GM12878 (cell line): ENCODE measurements around the gene LRP5. TPM values are rescaled to one million over a fixed set of nuclear protein-coding genes. Genes with fewer than 3 reads are reported as not detected.

Source experiments
- ATAC-seq: fragments of 200-7000 bp; cut with Tn5 transposase; 3 replicates; pipeline ENCODE4 v1.9.1; 2020; ENCODE audit warnings: mild to moderate bottlenecking, moderate library complexity
- BruUV-seq: library from RNA; stranded (reverse); fragments of 400-500 nt; replicated peaks from 2 replicates; lab custom pipeline; 2021; lab: Mats Ljungman, UMichigan
- CTCF ChIA-PET: fragments of 300-600 bp; sonication (Branson Sonifier 250); formaldehyde crosslinking; extraction: SDS; loops from one replicate; lab custom pipeline; 2021; ENCODE audit warnings: inconsistent platforms; lab: Yijun Ruan, JAX
- POLR2A ChIA-PET: fragments of 350-600 bp; formaldehyde crosslinking; extraction: SDS; loops from one replicate; lab custom pipeline; 2021; ENCODE audit warnings: inconsistent platforms; lab: Charles Lee
- RAD21 ChIA-PET: fragments of 300-600 bp; sonication (Branson Sonifier 250); formaldehyde crosslinking; loops from one replicate; lab custom pipeline; 2023; ENCODE audit warnings: antibody characterized with exemption; ENCODE audit not compliant: unreplicated experiment; lab: Charles Lee
- SMC1A ChIA-PET: fragments of 300-600 bp; sonication (Branson Sonifier 250); formaldehyde crosslinking; loops from one replicate; lab custom pipeline; 2023; ENCODE audit not compliant: unreplicated experiment, uncharacterized antibody; lab: Charles Lee
- DNase-seq: peaks from one replicate; pipeline ENCODE4 v3.0.0-alpha.2; 2011; ENCODE audit warnings: low read depth, low spot score
- FAIRE-seq: peaks from 3 replicates; lab custom pipeline; 2011; peaks lifted over from hg19 to GRCh38; lab: Jason Lieb, UNC
- H2AFZ ChIP-seq: 2 replicates; pipeline ENCODE4 v1.6.0; 2011; ENCODE audit warnings: low read depth, low read length, control low read depth; ENCODE audit not compliant: control insufficient read depth
- H3K27ac ChIP-seq: 2 replicates; pipeline ENCODE4 v1.5.1; 2011; ENCODE audit warnings: control low read depth; ENCODE audit not compliant: control insufficient read depth, insufficient read depth
- H3K27me3 ChIP-seq, 2 experiments: replicated peaks in 1 of 2; 2 replicates each; pipeline versions ENCODE4 v1.6.0 to v1.6.1; 2011; ENCODE audit warnings: low read length in 1 of 2; ENCODE audit not compliant: control insufficient read depth in 2 of 2, insufficient read depth in 2 of 2
- H3K36me3 ChIP-seq, 2 experiments: 2 replicates each; pipeline ENCODE4 v1.5.1; 2011; ENCODE audit warnings: low read length in 1 of 2; ENCODE audit not compliant: control insufficient read depth in 2 of 2, insufficient read depth in 2 of 2
- H3K4me1 ChIP-seq: 2 replicates; pipeline ENCODE4 v1.6.1; 2011; ENCODE audit warnings: mild to moderate bottlenecking, low read length, moderate library complexity, mixed read lengths; ENCODE audit not compliant: control insufficient read depth, insufficient read depth
- H3K4me2 ChIP-seq: 2 replicates; pipeline ENCODE4 v1.6.0; 2011; ENCODE audit warnings: control low read depth; ENCODE audit not compliant: control insufficient read depth, insufficient read depth
- H3K4me3 ChIP-seq: fragments of 200-600 bp; sonication (generic); 2 replicates; pipeline ENCODE4 v1.5.1; 2016
- H3K79me2 ChIP-seq: 2 replicates; pipeline ENCODE4 v1.6.0; 2011; ENCODE audit warnings: low read length; ENCODE audit not compliant: control insufficient read depth, insufficient read depth
- H3K9ac ChIP-seq: 2 replicates; pipeline ENCODE4 v1.8.0; 2011; ENCODE audit warnings: low read length, control low read depth, mixed read lengths; ENCODE audit not compliant: control insufficient read depth, insufficient read depth
- H3K9me3 ChIP-seq: replicated peaks from 3 replicates; pipeline ENCODE4 v1.5.1; 2011; ENCODE audit warnings: mild to moderate bottlenecking, low read length; ENCODE audit not compliant: control insufficient read depth, insufficient read depth
- H4K20me1 ChIP-seq: 2 replicates; pipeline ENCODE4 v1.6.0; 2011; ENCODE audit not compliant: control insufficient read depth, insufficient read depth
- HDAC6 ChIP-seq: fragments of 200-600 bp; sonication (generic); IDR thresholded peaks from one replicate; pipeline ENCODE4 v1.8.0; 2017; ENCODE audit warnings: antibody characterized with exemption; ENCODE audit not compliant: unreplicated experiment
- REST ChIP-seq: IDR thresholded peaks from 2 replicates; pipeline ENCODE4 v1.6.1; 2012; ENCODE audit warnings: mild to moderate bottlenecking, low read depth, low read length
- SMAD1 ChIP-seq: fragments of 450-650 bp; IDR thresholded peaks from 2 replicates; pipeline ENCODE4 v1.6.1; 2018; ENCODE audit warnings: mild to moderate bottlenecking, low read depth; ENCODE audit not compliant: partially characterized antibody
- STAT1 ChIP-seq: fragments of 450-650 bp; conservative IDR thresholded peaks from 2 replicates; pipeline ENCODE4 v1.6.1; 2014; ENCODE audit warnings: antibody characterized with exemption, mild to moderate bottlenecking
- TAF1 ChIP-seq: IDR thresholded peaks from 2 replicates; pipeline ENCODE4 v1.6.1; 2011; ENCODE audit warnings: mild to moderate bottlenecking, low read depth, low read length, borderline replicate concordance
- TARDBP ChIP-seq: IDR thresholded peaks from 2 replicates; pipeline ENCODE4 v1.6.1; 2016; ENCODE audit warnings: borderline replicate concordance
- ZZZ3 ChIP-seq: IDR thresholded peaks from 2 replicates; pipeline ENCODE4 v1.6.1; 2011; ENCODE audit warnings: low read depth; ENCODE audit not compliant: control insufficient read depth, insufficient read length
- WGBS: methylation state at CpG from one replicate; pipeline ENCODE4 v1.1.6; 2016; ENCODE audit warnings: low lambda C conversion rate; ENCODE audit not compliant: insufficient replicate concordance, insufficient coverage; ENCODE audit errors: missing lambda C conversion rate; 5-methylcytosine and 5-hydroxymethylcytosine counted together
- in situ Hi-C: fragments of 300-500 bp; cut with MboI; formaldehyde crosslinking; loops from 9 replicates; pipeline ENCODE4 v1.14.3; 2018; ENCODE audit warnings: mixed read lengths
- intact Hi-C: fragments of 100-400 bp; cut with micrococcal nuclease; formaldehyde crosslinking; loops from one replicate; pipeline ENCODE4 v1.14.2; 2022; ENCODE audit not compliant: unreplicated experiment
- polyA plus RNA-seq, 11 experiments: library from polyadenylated mRNA; depleted of rRNA in 4 of 11; unstranded in 6 of 11; stranded (reverse) in 5 of 11; fragments of >200 nt; fragmentation: Nextera tagmentation in 4 of 11; fragmentation: Illumina TruSeq in 1 of 11; extraction: Ambion mirVana in 4 of 11; extraction: Trizol in 1 of 11; gene quantifications; 1 replicate in 1 of 11; 2 replicates in 10 of 11; pipeline versions ENCODE4 v1.2.1 to v1.2.3, GENCODE V29; 2011 to 2016; ENCODE audit warnings: inconsistent platforms in 2 of 11, missing spikeins in 2 of 11, low read depth in 1 of 11
- total RNA-seq, 4 experiments: library from RNA; depleted of rRNA in 3 of 4; stranded (reverse); fragments of >200 nt in 3 of 4; fragmentation: Illumina TruSeq in 1 of 4; extraction: Trizol in 1 of 4; gene quantifications; 2 replicates each; pipeline versions ENCODE4 v1.2.1 to v1.2.3, GENCODE V29; 2013 to 2021
- TF ChIP-seq, protein P1 (sequence below): fragments of 450-650 bp; IDR thresholded peaks from 2 replicates; pipeline ENCODE4 v1.6.1; 2018; ENCODE audit warnings: borderline replicate concordance, mild to moderate bottlenecking; ENCODE audit not compliant: partially characterized antibody
- TF ChIP-seq, protein P2 (sequence below): fragments of 150-350 bp; IDR thresholded peaks from 2 replicates; pipeline ENCODE4 v1.6.1; 2014; ENCODE audit warnings: mild to moderate bottlenecking, low read depth, low read length
- TF ChIP-seq, protein P3 (sequence below): IDR thresholded peaks from 2 replicates; pipeline ENCODE4 v1.6.1; 2011; ENCODE audit warnings: low read depth, low read length, improper control_type of control experiment, borderline replicate concordance

The LRP5 gene
- total and polyA plus RNA-seq, 10 of the 15 experiments (the other 5 are each of a cell fraction or from before 2014, with no cell fraction given): 0.37 to 34.0 (median 6.6) TPM

DNA sequence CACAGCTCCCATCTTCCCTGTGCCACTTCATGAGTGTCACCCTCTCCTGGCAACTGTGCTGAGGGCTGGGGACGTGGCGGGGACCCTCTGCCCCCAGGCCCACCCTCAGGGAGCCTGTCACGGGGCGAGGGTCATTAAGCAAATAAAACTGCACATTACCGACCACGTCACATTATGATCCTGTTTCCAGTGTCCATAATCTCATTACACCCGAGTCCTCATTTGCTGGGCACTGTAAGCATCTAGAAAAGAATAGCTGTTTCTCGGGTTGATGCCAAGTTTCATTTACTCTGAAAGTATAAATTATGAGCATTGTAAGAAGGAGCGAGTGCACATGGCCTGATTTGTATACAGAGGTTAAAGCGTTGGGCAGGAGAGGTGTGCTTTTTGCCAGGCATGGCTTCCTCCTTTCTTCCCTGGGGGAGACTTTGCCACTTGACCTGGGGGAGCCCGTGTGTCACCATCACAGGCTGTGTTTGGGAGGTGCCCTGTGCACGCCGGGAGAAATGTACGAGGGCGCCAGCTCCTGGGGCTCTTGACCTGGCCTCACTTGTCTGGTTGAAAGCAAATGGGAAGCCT lies 50.5 kb downstream of the LRP5 start:
- no peak for DNase-seq
- Histone ChIP-seq H3K27me3 (no peaks in the 10 kb centered on the region), H3K9me3 (peaks cover 4% of the 10 kb centered on the region; the same call in 2 of the 3 replicates), H3K4me3 (no peak overlapping the region), H3K4me1 (peaks cover 9% of the 10 kb centered on the region), H2AFZ (no peak overlapping the region), H4K20me1 (no peaks in the 10 kb centered on the region), H3K27ac (no peak overlapping the region), H3K9ac (no peak overlapping the region), H3K4me2 (no peak overlapping the region), H3K36me3 (peaks cover 0 to 15% of the 10 kb centered on the region in 2 experiments; a peak in 2 of 4 replicates), H3K79me2 (no peaks in the 10 kb centered on the region)
- FAIRE-seq: no peak
- intact Hi-C loops: no loop called here
- in situ Hi-C loops: no loop called here
- SMC1A ChIA-PET: no interaction called here
- CTCF ChIA-PET: interaction anchor here (0.6 kb wide), 1 partner anchor 8 kb away, joined by 3 read pairs; no protein-coding TSS in a partner anchor
- ATAC-seq: no peak
- RAD21 ChIA-PET: no interaction called here
- TF ChIP-seq, protein P1, sequence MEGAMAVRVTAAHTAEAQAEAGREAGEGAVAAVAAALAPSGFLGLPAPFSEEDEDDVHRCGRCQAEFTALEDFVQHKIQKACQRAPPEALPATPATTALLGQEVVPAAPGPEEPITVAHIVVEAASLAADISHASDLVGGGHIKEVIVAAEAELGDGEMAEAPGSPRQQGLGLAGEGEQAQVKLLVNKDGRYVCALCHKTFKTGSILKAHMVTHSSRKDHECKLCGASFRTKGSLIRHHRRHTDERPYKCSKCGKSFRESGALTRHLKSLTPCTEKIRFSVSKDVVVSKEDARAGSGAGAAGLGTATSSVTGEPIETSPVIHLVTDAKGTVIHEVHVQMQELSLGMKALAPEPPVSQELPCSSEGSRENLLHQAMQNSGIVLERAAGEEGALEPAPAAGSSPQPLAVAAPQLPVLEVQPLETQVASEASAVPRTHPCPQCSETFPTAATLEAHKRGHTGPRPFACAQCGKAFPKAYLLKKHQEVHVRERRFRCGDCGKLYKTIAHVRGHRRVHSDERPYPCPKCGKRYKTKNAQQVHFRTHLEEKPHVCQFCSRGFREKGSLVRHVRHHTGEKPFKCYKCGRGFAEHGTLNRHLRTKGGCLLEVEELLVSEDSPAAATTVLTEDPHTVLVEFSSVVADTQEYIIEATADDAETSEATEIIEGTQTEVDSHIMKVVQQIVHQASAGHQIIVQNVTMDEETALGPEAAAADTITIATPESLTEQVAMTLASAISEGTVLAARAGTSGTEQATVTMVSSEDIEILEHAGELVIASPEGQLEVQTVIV: no peak
- TF ChIP-seq TARDBP (no peak), STAT1 (no peak), HDAC6 (no peak), SMAD1 (no peak), ZZZ3 (no peak), TAF1 (no peak), REST (no peak)
- TF ChIP-seq, protein P2, sequence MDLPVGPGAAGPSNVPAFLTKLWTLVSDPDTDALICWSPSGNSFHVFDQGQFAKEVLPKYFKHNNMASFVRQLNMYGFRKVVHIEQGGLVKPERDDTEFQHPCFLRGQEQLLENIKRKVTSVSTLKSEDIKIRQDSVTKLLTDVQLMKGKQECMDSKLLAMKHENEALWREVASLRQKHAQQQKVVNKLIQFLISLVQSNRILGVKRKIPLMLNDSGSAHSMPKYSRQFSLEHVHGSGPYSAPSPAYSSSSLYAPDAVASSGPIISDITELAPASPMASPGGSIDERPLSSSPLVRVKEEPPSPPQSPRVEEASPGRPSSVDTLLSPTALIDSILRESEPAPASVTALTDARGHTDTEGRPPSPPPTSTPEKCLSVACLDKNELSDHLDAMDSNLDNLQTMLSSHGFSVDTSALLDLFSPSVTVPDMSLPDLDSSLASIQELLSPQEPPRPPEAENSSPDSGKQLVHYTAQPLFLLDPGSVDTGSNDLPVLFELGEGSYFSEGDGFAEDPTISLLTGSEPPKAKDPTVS: no peak
- TF ChIP-seq, protein P3, sequence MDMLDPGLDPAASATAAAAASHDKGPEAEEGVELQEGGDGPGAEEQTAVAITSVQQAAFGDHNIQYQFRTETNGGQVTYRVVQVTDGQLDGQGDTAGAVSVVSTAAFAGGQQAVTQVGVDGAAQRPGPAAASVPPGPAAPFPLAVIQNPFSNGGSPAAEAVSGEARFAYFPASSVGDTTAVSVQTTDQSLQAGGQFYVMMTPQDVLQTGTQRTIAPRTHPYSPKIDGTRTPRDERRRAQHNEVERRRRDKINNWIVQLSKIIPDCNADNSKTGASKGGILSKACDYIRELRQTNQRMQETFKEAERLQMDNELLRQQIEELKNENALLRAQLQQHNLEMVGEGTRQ: no peak
- POLR2A ChIA-PET: interaction anchor here (0.7 kb wide), 1 partner anchor 137 kb away, joined by 3 read pairs; no protein-coding TSS in a partner anchor
- BruUV-seq: no TSS peak
- 71% methylated on average over 15 of the region's 15 CpGs for WGBS
